T-helper 17 cell (primary cell): Measurements from ENCODE around the gene ADAM22. TPM values are rescaled to one million over a fixed set of nuclear protein-coding genes. Genes with fewer than 3 reads are reported as not detected.
A peak's percentile ranks its signal among the peaks of the same experiment; 100 is the strongest.

ENCODE experiments used
- ATAC-seq: fragments of 150-1000 bp; cut with Tn5 transposase; 2 replicates; pipeline ENCODE4 v1.10.0; 2021; ENCODE audit warnings: mild to moderate bottlenecking, moderate library complexity
- DNase-seq, 3 donors: peaks; one replicate each; pipeline versions ENCODE4 v3.0.0 to v3.0.0-alpha.2; 2020 to 2021
- H3K9me3 ChIP-seq: one replicate; pipeline ENCODE4 v1.7.0; 2013; ENCODE audit warnings: low read length, mild to moderate bottlenecking; ENCODE audit not compliant: control insufficient read depth, poor library complexity, severe bottlenecking
- H3K27ac Mint-ChIP-seq: one replicate; pipeline ENCODE4 v1.8.0; 2022; ENCODE audit warnings: mild to moderate bottlenecking, moderate library complexity, mixed read lengths
- H3K27me3 Mint-ChIP-seq: one replicate; pipeline ENCODE4 v1.8.0; 2022; ENCODE audit warnings: mixed read lengths
- H3K36me3 Mint-ChIP-seq: one replicate; pipeline ENCODE4 v1.8.0; 2022; ENCODE audit warnings: low read depth, mixed read lengths
- H3K4me1 Mint-ChIP-seq: one replicate; pipeline ENCODE4 v1.8.0; 2022; ENCODE audit warnings: mild to moderate bottlenecking, mixed read lengths
- H3K4me3 Mint-ChIP-seq: one replicate; pipeline ENCODE4 v1.8.0; 2022; ENCODE audit warnings: mild to moderate bottlenecking, moderate library complexity, mixed read lengths
- total RNA-seq, 4 donors: library from RNA in 2 of 4; stranded (reverse) in 2 of 4; gene quantifications; one replicate each; pipeline ENCODE4 v1.2.3 and lab custom pipeline; 2022 to 2026

Gene ADAM22
- total RNA-seq, 2 donors from 2014 or later = 2.0 to 3.0 TPM

DNA sequence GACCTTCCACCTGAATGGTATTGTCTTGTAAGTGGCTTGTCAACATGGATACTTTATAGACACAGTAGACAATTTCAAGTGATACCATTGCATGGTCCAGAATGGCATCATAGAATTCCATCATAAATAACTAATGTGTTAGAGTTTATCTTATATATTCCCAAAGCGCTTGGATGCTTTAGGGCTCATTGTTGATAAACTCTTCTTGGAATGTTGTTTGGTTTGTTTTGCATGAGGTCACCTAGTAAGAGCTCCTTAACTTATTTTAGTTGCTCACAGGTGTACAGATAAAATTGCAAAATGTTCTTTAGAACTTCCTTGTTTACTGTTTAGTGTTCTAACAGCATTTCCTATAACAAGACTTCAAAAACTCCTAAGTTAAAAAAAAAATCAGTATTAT lies 249.0 kb downstream of the ADAM22 start:
- no peaks in the 10 kb centered on the region for H3K9me3 ChIP-seq
- no peak overlapping the region for H3K4me3 Mint-ChIP-seq
- no peaks in the 10 kb centered on the region for H3K36me3 Mint-ChIP-seq
- DNase-seq (no peak), ATAC-seq (no peak)
- no peak overlapping the region for H3K27ac Mint-ChIP-seq
- no peaks in the 10 kb centered on the region for H3K4me1 Mint-ChIP-seq
- no peaks in the 10 kb centered on the region for H3K27me3 Mint-ChIP-seq

GRCh38 chr7:88184848-88185304 lies 250.8 kb downstream of the ADAM22 start:
- ATAC-seq (peak; percentile 48), DNase-seq (no peak)
- Mint-ChIP-seq H3K4me1 (no peaks in the 10 kb centered on the region), H3K4me3 (no peak overlapping the region), H3K36me3 (no peaks in the 10 kb centered on the region), H3K27ac (no peak overlapping the region), H3K27me3 (no peaks in the 10 kb centered on the region)
- H3K9me3 ChIP-seq = no peaks in the 10 kb centered on the region

DNA sequence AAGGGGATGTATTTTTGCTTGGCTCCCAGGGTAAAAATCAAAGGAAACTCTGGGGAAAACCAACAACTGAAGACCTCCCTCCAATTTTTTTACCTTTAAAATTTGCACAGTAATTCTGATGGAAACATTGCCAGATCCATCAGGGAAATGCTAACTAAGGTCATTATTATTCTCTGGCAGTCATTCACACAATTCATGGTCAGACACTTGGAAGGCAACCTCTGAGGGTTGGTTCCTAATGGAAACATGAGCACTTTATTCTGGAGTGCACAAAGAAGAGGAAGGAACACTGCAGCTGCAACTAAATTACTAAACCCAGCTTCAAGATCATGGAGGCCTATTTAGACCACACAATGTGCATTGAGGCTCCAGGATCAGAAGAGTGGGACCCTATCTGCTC lies 251.6 kb downstream of the ADAM22 start:
- ATAC-seq (no peak), DNase-seq (no peak)
- no peak overlapping the region for H3K4me3 Mint-ChIP-seq
- H3K36me3 Mint-ChIP-seq = no peaks in the 10 kb centered on the region
- H3K27me3 Mint-ChIP-seq = no peaks in the 10 kb centered on the region
- no peak overlapping the region for H3K27ac Mint-ChIP-seq
- H3K9me3 ChIP-seq = no peaks in the 10 kb centered on the region
- no peaks in the 10 kb centered on the region for H3K4me1 Mint-ChIP-seq

- H3K27me3 Mint-ChIP-seq = no peaks in the 10 kb centered on the region
- no peak overlapping the region for H3K27ac Mint-ChIP-seq
- H3K9me3 ChIP-seq = no peaks in the 10 kb centered on the region
- ATAC-seq (no peak), DNase-seq (no peak)
- H3K4me1 Mint-ChIP-seq = no peaks in the 10 kb centered on the region
- no peak overlapping the region for H3K4me3 Mint-ChIP-seq
- H3K36me3 Mint-ChIP-seq = no peaks in the 10 kb centered on the region
Observed at GRCh38 chr7:88191911-88192310, 257.9 kb downstream of the ADAM22 start.

GRCh38 chr7:88200261-88200660 lies 266.2 kb downstream of the ADAM22 start:
- DNase-seq = no peak
- peaks cover 10% of the 10 kb centered on the region for H3K36me3 Mint-ChIP-seq
- no peak for ATAC-seq
- H3K9me3 ChIP-seq = no peaks in the 10 kb centered on the region
- H3K27me3 Mint-ChIP-seq = no peaks in the 10 kb centered on the region
- no peak overlapping the region for H3K27ac Mint-ChIP-seq
- peaks cover 5% of the 10 kb centered on the region for H3K4me1 Mint-ChIP-seq
- no peak overlapping the region for H3K4me3 Mint-ChIP-seq

GRCh38 chr7:88200789-88201188 lies 266.7 kb downstream of the ADAM22 start:
- peaks cover 10% of the 10 kb centered on the region for H3K36me3 Mint-ChIP-seq
- H3K4me3 Mint-ChIP-seq = no peak overlapping the region
- no peaks in the 10 kb centered on the region for H3K27me3 Mint-ChIP-seq
- H3K27ac Mint-ChIP-seq = no peak overlapping the region
- no peak for ATAC-seq
- no peaks in the 10 kb centered on the region for H3K9me3 ChIP-seq
- peaks cover 5% of the 10 kb centered on the region for H3K4me1 Mint-ChIP-seq
- DNase-seq = no peak

DNA sequence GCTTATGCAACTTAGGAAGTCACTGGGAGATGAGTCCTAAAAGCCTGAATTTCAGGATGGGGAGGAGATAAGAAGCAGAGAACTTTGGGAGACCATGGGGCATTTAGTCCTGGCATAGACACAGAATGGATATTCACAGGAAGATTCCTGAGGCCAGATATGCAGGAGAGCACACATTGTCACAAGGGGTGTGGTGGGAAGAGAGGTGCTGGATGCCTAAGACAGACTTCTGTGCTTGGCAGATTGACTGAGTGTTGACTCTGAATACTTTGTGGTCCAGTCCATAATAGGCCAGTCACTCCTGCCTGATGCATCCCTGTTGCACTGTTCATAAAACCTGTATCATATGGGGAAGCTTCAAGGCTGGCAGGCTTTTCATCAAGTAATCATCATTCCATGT lies 267.3 kb downstream of the ADAM22 start:
- peaks cover 5% of the 10 kb centered on the region for H3K4me1 Mint-ChIP-seq
- no peaks in the 10 kb centered on the region for H3K9me3 ChIP-seq
- H3K36me3 Mint-ChIP-seq = peaks cover 12% of the 10 kb centered on the region
- ATAC-seq (no peak), DNase-seq (no peak)
- no peak overlapping the region for H3K27ac Mint-ChIP-seq
- no peak overlapping the region for H3K4me3 Mint-ChIP-seq
- no peaks in the 10 kb centered on the region for H3K27me3 Mint-ChIP-seq

- DNase-seq (no peak), ATAC-seq (no peak)
- Mint-ChIP-seq H3K36me3 (peaks cover 12% of the 10 kb centered on the region), H3K27ac (no peak overlapping the region), H3K4me3 (no peak overlapping the region), H3K27me3 (no peaks in the 10 kb centered on the region), H3K4me1 (peaks cover 5% of the 10 kb centered on the region)
- H3K9me3 ChIP-seq = no peaks in the 10 kb centered on the region
Observed at GRCh38 chr7:88202278-88202677, 268.2 kb downstream of the ADAM22 start.

DNA sequence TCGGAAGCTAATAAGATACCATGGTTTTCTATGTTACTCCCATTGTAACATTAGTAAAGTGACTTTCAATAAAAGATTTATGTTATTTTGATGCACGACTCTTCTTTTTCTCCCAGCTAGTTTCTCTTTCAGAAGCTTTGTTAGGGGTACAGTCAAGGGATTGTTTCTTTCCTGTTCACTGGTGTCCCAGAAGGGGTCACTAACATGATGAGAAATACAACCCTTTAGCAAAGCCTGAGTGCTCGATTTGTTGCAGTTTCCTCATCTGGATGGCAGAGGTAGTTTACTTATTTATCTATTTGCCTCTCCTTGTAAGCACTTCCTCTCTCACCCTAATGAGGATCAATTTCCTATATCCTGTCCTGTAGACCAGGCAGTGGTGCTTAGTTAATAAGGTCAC lies 268.7 kb downstream of the ADAM22 start:
- ATAC-seq = no peak

DNA sequence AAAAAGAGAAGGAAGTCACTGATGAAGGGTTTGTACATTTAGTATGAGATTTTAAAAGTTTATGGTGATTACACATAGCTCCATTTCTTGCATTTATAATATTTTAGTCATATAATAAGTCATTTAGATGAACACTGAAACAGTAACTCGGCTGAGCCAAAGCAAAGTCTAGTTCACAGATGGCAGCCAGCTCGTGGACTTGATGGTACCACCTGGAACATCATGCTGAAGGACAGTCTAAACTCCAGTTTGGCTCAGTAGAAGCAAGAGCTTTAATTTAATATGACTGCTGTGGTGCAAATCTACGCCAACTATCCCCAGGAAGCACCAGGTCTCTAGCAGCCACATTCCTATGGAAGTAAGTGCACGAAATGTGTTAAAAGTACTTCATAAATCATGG lies 269.4 kb downstream of the ADAM22 start:
- peaks cover 5% of the 10 kb centered on the region for H3K4me1 Mint-ChIP-seq
- H3K4me3 Mint-ChIP-seq = no peak overlapping the region
- ATAC-seq = no peak
- no peaks in the 10 kb centered on the region for H3K27me3 Mint-ChIP-seq
- no peak for DNase-seq
- no peaks in the 10 kb centered on the region for H3K9me3 ChIP-seq
- H3K27ac Mint-ChIP-seq = no peak overlapping the region
- peaks cover 12% of the 10 kb centered on the region for H3K36me3 Mint-ChIP-seq

More for the DNA sequence above, 268.7 kb downstream of the ADAM22 start:
- no peaks in the 10 kb centered on the region for H3K27me3 Mint-ChIP-seq
- peaks cover 5% of the 10 kb centered on the region for H3K4me1 Mint-ChIP-seq
- H3K9me3 ChIP-seq = no peaks in the 10 kb centered on the region
- no peak for DNase-seq
- H3K36me3 Mint-ChIP-seq = peaks cover 12% of the 10 kb centered on the region
- no peak overlapping the region for H3K27ac Mint-ChIP-seq
- H3K4me3 Mint-ChIP-seq = no peak overlapping the region

GRCh38 chr7:88204525-88205110 lies 270.6 kb downstream of the ADAM22 start:
- peaks cover 12% of the 10 kb centered on the region for H3K36me3 Mint-ChIP-seq
- no peak for DNase-seq
- H3K27ac Mint-ChIP-seq = peak overlapping the region; percentile 9
- ATAC-seq = no peak
- H3K4me1 Mint-ChIP-seq = peaks cover 5% of the 10 kb centered on the region
- no peaks in the 10 kb centered on the region for H3K27me3 Mint-ChIP-seq
- no peaks in the 10 kb centered on the region for H3K9me3 ChIP-seq
- H3K4me3 Mint-ChIP-seq = no peak overlapping the region

GRCh38 chr7:88205179-88205578 lies 271.1 kb downstream of the ADAM22 start:
- ATAC-seq = no peak
- Mint-ChIP-seq H3K27ac (no peak overlapping the region), H3K4me3 (no peak overlapping the region)

GRCh38 chr7:88206254-88206653 lies 272.2 kb downstream of the ADAM22 start:
- Mint-ChIP-seq H3K27me3 (no peaks in the 10 kb centered on the region), H3K4me1 (peaks cover 5% of the 10 kb centered on the region), H3K36me3 (peaks cover 12% of the 10 kb centered on the region), H3K4me3 (no peak overlapping the region), H3K27ac (no peak overlapping the region)
- H3K9me3 ChIP-seq = no peaks in the 10 kb centered on the region
- DNase-seq = no peak
- ATAC-seq = no peak

More at GRCh38 chr7:88205179-88205578, 271.1 kb downstream of the ADAM22 start:
- Mint-ChIP-seq H3K27me3 (no peaks in the 10 kb centered on the region), H3K4me1 (peaks cover 5% of the 10 kb centered on the region), H3K36me3 (peaks cover 12% of the 10 kb centered on the region)
- no peak for DNase-seq
- no peaks in the 10 kb centered on the region for H3K9me3 ChIP-seq

DNA sequence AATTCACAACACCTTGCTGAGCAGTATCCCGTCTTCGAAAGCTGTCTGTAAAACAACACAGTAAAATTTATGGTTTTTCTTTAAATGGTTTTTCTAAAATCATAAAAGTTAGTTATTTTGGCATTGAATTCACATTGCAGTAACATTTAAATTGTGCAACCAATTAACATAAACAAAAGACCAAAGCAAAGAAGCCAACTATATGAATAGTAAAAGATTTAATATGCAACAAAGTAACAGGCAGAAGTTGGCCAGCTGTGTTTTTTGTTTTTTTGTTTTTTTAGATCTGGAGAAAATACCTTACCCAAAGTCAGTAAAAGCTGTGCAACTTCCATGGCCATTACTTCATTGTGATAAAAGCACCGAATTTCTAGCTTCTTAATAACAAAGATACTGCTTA lies 274.5 kb downstream of the ADAM22 start:
- H3K27ac Mint-ChIP-seq = no peak overlapping the region
- DNase-seq = no peak
- peaks cover 11% of the 10 kb centered on the region for H3K4me1 Mint-ChIP-seq
- H3K9me3 ChIP-seq = no peaks in the 10 kb centered on the region
- no peak overlapping the region for H3K4me3 Mint-ChIP-seq
- H3K36me3 Mint-ChIP-seq = peaks cover 11% of the 10 kb centered on the region
- H3K27me3 Mint-ChIP-seq = no peaks in the 10 kb centered on the region
- ATAC-seq = no peak
